Upper lobe of left lung (tissue), 4 donors: Measurements from ENCODE around the gene PTBP1.

ENCODE experiments used
- POLR2A ChIP-seq, 4 donors: fragments of 450-650 bp; IDR thresholded peaks; one replicate each; pipeline ENCODE4 v1.5.1; 2016 to 2017; ENCODE audit warnings: antibody characterized with exemption in 4 of 4, mild to moderate bottlenecking in 2 of 4
- POLR2AphosphoS5 ChIP-seq, 2 donors: sonication (generic); formaldehyde crosslinking; IDR thresholded peaks; one replicate each; pipeline ENCODE4 v1.5.1; 2017; ENCODE audit warnings: antibody characterized with exemption in 2 of 2
- TF ChIP-seq, protein P1 (sequence below), 6 experiments: fragments of 450-650 bp in 4 of 6; fragments of 200-600 bp in 2 of 6; sonication (generic) in 2 of 6; IDR thresholded peaks; one replicate each; pipeline ENCODE4 v1.5.1; 2016 to 2019; ENCODE audit warnings: antibody characterized with exemption in 6 of 6

DNA sequence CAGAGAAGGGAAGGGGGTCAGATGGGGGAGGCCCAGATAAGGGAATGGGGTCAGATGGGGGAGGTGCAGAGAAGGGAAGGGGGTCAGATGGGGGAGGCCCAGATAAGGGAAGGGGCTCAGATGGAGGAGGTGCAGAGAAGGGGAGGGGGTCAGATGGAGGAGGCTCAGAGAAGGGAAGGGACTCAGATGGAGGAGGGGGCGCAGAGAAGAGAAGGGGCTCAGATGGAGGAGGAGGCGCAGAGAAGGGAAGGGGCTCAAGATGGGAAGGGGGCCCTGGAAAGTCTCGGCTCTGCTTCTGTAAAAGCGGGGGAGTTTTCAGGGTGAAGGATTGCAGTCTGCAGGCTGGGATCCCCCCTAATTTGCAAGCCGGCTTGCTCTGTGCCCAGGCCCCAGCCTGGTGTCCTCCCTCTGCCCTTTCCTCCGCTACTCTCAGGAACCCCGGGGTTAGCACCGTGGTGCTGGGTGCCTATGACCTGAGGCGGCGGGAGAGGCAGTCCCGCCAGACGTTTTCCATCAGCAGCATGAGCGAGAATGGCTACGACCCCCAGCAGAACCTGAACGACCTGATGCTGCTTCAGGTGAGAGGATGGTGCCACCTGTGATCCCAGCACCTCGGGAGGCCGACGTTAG lies 32.0 kb downstream of the PTBP1 start:
- TF ChIP-seq, protein P1, sequence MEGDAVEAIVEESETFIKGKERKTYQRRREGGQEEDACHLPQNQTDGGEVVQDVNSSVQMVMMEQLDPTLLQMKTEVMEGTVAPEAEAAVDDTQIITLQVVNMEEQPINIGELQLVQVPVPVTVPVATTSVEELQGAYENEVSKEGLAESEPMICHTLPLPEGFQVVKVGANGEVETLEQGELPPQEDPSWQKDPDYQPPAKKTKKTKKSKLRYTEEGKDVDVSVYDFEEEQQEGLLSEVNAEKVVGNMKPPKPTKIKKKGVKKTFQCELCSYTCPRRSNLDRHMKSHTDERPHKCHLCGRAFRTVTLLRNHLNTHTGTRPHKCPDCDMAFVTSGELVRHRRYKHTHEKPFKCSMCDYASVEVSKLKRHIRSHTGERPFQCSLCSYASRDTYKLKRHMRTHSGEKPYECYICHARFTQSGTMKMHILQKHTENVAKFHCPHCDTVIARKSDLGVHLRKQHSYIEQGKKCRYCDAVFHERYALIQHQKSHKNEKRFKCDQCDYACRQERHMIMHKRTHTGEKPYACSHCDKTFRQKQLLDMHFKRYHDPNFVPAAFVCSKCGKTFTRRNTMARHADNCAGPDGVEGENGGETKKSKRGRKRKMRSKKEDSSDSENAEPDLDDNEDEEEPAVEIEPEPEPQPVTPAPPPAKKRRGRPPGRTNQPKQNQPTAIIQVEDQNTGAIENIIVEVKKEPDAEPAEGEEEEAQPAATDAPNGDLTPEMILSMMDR (IDR thresholded peaks at IDR 0.05), result no peak
- TF ChIP-seq POLR2A (IDR thresholded peaks at IDR 0.05) (no peak), POLR2AphosphoS5 (IDR thresholded peaks at IDR 0.05) (no peak)
